ENCODE results near the gene GCAT. TPM values are rescaled to one million over a fixed set of nuclear protein-coding genes. Genes with fewer than 3 reads are reported as not detected.

The GCAT gene
- total and polyA plus RNA-seq, 2 of the 13 experiments (the other 11 are each of a cell fraction or from before 2014, with no cell fraction given), result 28.0 to 50.3 TPM

DNA sequence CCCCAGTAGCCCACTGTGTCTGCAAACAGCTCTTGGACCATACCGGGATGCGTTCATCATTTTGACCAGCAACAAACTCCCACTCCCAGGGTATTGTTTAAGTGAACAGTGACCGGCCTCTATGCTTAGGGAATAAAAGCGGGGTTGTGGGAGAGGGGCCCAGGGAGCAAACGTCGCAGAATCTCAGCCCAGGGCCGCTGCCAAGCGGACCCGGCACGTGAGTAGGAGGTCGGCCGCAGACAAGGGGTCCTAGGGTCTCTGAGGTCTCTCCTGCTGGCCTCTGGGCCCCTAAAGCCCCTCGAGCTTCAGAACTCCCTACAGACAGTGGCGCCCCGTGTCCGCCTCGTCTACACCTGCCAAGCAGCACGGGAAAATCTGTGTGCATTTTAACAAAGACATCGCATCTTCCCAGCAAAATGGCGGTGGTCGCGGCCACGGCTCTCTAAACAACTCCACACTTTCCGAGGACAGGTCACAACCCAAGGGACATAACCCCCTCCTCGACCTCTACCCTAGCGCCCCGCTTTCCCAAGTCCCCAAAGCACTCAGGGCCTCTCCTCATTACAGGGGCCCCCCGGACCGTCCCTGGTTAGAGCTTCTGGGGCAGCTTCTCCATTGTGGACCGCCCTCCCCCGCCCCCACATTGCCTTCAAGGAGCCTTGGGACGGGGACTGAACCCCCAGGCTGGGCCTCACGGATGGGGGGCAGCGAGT, 3.9 kb upstream of the GCAT start (continued):
- TF ChIP-seq, protein P1, sequence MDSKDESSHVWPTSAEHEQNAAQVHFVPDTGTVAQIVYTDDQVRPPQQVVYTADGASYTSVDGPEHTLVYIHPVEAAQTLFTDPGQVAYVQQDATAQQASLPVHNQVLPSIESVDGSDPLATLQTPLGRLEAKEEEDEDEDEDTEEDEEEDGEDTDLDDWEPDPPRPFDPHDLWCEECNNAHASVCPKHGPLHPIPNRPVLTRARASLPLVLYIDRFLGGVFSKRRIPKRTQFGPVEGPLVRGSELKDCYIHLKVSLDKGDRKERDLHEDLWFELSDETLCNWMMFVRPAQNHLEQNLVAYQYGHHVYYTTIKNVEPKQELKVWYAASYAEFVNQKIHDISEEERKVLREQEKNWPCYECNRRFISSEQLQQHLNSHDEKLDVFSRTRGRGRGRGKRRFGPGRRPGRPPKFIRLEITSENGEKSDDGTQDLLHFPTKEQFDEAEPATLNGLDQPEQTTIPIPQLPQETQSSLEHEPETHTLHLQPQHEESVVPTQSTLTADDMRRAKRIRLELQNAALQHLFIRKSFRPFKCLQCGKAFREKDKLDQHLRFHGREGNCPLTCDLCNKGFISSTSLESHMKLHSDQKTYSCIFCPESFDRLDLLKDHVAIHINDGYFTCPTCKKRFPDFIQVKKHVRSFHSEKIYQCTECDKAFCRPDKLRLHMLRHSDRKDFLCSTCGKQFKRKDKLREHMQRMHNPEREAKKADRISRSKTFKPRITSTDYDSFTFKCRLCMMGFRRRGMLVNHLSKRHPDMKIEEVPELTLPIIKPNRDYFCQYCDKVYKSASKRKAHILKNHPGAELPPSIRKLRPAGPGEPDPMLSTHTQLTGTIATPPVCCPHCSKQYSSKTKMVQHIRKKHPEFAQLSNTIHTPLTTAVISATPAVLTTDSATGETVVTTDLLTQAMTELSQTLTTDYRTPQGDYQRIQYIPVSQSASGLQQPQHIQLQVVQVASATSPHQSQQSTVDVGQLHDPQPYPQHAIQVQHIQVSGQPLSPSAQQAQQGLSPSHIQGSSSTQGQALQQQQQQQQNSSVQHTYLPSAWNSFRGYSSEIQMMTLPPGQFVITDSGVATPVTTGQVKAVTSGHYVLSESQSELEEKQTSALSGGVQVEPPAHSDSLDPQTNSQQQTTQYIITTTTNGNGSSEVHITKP (CRISPR knock-in tag; IDR thresholded peaks at IDR 0.05; ENCODE audit: low read depth), result peak; percentile 80
- TF ChIP-seq ZNF563 (CRISPR knock-in tag; IDR thresholded peaks at IDR 0.05), result no peak
- no peak for TF ChIP-seq TMF1 (CRISPR knock-in tag; IDR thresholded peaks at IDR 0.05; ENCODE audit: low read depth)
- peak; percentile 73 for TF ChIP-seq AGO2 (optimal IDR thresholded peaks at IDR 0.05; ENCODE audit: low read depth, low read length)
- 0 out of 2 replicates have a peak, but pooled peaks have one; percentile 30 for TF ChIP-seq RFXAP (CRISPR knock-in tag; IDR thresholded peaks at IDR 0.05; ENCODE audit: borderline replicate concordance)
- TF ChIP-seq ADNP (CRISPR knock-in tag; IDR thresholded peaks at IDR 0.05), result no peak
- TF ChIP-seq ZNF484 (CRISPR knock-in tag; IDR thresholded peaks at IDR 0.05; ENCODE audit: borderline replicate concordance, low read depth), result no peak
- peak; percentile 49; the same call in 1 of the 2 replicates for TF ChIP-seq E2F1 (CRISPR knock-in tag; IDR thresholded peaks at IDR 0.05)
- TF ChIP-seq ZFP90 (CRISPR knock-in tag; IDR thresholded peaks at IDR 0.05; ENCODE audit: borderline replicate concordance), result 0 out of 2 replicates have a peak, but pooled peaks have one; percentile 19
- peak; percentile 30; the same call in 1 of the 2 replicates for TF ChIP-seq POLR2AphosphoS5 (IDR thresholded peaks at IDR 0.05; ENCODE audit: low read depth, low read length)
- peak; percentile 27; the same call in 1 of the 2 replicates for TF ChIP-seq GFI1 (CRISPR knock-in tag; IDR thresholded peaks at IDR 0.05; ENCODE audit: borderline replicate concordance)
- TF ChIP-seq ZNF567 (CRISPR knock-in tag; IDR thresholded peaks at IDR 0.05; ENCODE audit: borderline replicate concordance), result no peak
- no peak for TF ChIP-seq HNRNPH1 (optimal IDR thresholded peaks at IDR 0.05; ENCODE audit: low read depth, low read length)
- 0 out of 2 replicates have a peak, but pooled peaks have one; percentile 8 for TF ChIP-seq PHF21A (CRISPR knock-in tag; IDR thresholded peaks at IDR 0.05)
- 0 out of 2 replicates have a peak, but pooled peaks have one; percentile 31 for TF ChIP-seq KLF12 (CRISPR knock-in tag; IDR thresholded peaks at IDR 0.05; ENCODE audit: borderline replicate concordance)
- peak; percentile 9; the same call in 1 of the 2 replicates for TF ChIP-seq CCDC6 (CRISPR knock-in tag; IDR thresholded peaks at IDR 0.05)
- TF ChIP-seq YY1 (IDR thresholded peaks at IDR 0.05; ENCODE audit: insufficient read depth, insufficient replicate concordance, low read depth, low read length), result peak; percentile 76
- no peak for TF ChIP-seq MXD4 (CRISPR knock-in tag; IDR thresholded peaks at IDR 0.05)
- peak; percentile 66 for TF ChIP-seq POLR2G (IDR thresholded peaks at IDR 0.05; ENCODE audit: low read depth, low read length)
- TF ChIP-seq TAF15 (IDR thresholded peaks at IDR 0.05; ENCODE audit: low read depth, low read length, poor library complexity, severe bottlenecking), result no peak
- peak; percentile 28 to 48; a peak in 2 of 4 replicates for TF ChIP-seq POLR2A (IDR thresholded peaks at IDR 0.05; ENCODE audit: insufficient read depth in 1 of 2, low read depth in 2 of 2, low read length in 2 of 2)
- peak; percentile 85 for TF ChIP-seq ZNF232 (CRISPR knock-in tag; IDR thresholded peaks at IDR 0.05; ENCODE audit: borderline replicate concordance)
- no peak for TF ChIP-seq ZSCAN25 (CRISPR knock-in tag; IDR thresholded peaks at IDR 0.05)
- TF ChIP-seq, protein P2, sequence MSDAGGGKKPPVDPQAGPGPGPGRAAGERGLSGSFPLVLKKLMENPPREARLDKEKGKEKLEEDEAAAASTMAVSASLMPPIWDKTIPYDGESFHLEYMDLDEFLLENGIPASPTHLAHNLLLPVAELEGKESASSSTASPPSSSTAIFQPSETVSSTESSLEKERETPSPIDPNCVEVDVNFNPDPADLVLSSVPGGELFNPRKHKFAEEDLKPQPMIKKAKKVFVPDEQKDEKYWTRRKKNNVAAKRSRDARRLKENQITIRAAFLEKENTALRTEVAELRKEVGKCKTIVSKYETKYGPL (CRISPR knock-in tag; IDR thresholded peaks at IDR 0.05), result peak; percentile 49; the same call in 1 of the 2 replicates
